HG02798 (cell line): Measurements from ENCODE around the gene FAM163A.
A peak's percentile ranks its signal among the peaks of the same experiment; 100 is the strongest.
"Not testable (repeated sequence)": the region's sequence is repeated elsewhere in the genome, so short reads cannot be mapped to it uniquely, and the experiment has no call there.

ENCODE experiments used
- ATAC-seq: cut with Tn5 transposase; IDR thresholded peaks from one replicate; pipeline ENCODE4 v1.9.1; 2021; ENCODE audit warnings: mild to moderate bottlenecking; ENCODE audit not compliant: unreplicated experiment, poor library complexity

Gene FAM163A

DNA sequence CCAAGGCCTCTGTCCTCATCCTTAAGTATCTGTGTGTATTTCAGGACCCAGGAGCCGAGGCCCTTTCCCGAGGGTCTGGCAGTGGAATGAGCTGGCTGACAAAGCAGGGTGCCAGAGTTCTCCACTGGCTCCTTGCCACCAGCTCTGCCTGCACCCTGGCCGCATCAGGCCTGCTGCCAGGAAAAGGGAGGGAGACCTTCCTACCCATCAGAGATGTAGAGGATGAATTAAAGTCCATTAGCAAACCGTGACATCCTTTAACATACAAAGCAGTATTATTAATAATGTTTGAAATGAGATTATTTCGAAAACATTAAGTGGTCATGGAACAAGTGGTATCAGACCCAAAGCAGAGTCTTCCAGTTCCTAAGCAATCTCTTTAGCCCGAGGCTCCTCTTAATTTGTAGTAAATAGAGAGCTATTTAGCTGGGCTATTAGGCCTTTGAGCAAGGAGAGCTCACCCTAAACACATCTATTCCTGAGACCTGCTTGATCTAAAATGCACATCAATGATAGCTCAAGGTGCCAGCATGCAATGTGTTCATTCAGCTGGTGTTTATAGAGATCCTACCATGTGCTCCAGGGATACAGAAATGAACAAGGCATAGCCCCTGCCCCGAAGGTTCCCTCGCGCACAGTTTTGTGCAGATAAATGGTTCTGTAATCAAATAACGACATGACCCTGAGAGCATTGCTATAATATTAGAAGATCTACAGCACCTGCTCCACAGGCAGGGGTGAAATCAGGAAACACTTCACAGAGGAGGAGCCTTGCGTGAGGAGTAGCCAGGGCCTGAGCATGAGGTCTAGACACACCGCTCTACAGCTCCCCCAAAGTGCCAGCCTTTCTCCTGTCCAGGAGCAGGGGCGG is 44.0 kb downstream of the FAM163A start:
- no peak for ATAC-seq

DNA sequence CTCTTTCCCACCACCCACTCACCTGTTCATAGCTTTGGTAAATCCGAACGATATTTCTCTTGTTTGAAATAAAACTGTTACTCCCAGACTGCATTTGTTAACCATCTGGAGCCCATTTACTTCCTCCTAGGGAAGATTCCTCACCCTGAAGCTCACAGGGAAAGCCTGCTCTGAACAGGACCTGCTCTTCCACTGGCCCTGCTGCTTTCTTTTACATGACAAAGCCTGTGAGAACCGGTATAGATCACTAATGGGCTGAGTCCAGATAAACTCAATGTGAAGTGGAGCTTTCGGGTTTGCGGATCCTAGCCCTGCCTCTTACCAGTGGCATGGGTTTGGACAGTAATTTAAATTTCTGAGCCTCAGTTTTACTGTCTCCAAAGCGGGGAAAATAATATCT is 45.2 kb downstream of the FAM163A start:
- ATAC-seq, result no peak

DNA sequence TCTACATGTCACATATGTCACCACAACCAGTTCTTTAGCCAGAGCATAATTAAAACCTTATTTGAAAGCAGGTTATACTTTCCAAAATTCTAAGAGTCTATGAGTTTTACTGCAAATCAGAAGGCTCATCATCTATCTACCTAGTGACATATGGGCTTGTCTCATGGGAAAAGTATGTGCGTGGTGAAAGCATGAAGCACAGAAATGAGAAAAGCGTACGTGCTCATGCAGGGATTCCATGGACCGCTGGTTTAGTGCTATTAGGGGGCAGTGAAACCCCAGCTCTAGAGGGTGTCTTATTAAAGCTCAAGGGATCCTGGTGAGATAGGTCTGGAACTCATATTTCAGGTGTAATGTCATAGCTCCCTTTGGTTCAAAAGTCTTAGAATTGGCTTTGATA is 50.2 kb downstream of the FAM163A start:
- ATAC-seq, result no peak

DNA sequence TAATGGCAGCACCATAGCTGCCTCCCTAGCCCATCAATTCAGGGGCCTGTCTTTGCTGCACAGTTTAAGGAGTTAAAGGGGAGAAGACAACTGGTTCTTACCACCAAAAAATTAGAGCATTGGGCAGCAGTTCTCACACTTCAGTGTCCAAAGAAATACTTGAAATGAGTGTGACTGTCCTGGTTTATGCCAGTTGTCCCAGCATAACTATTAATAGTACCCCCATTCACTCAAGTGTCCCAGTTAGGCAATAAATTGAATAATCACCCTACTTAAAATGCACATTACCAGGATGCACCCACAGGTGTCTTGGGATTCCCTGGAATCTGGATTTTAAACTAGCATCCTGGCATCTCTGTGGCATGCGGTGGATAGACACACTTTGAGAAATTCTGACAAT is 51.1 kb downstream of the FAM163A start:
- ATAC-seq, result no peak

DNA sequence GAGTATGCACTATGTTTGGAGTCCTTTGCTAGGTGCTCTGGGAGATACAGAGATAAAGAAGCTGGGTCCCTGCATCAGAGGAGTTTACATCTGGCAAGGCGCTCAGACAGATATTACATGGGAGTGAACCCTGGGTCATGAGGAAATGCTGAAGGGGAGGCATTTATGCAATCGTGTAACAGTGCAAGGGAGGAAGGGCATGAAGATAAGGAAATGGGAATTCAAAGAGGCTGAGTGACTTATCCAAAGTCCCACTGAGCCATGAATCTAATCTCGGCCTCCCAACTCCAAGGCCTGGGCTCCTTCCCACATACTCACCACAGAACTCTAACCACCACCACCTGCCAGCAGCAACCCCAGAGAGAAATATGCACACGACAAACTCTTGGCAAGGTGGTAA is 51.6 kb downstream of the FAM163A start:
- ATAC-seq, result no peak

DNA sequence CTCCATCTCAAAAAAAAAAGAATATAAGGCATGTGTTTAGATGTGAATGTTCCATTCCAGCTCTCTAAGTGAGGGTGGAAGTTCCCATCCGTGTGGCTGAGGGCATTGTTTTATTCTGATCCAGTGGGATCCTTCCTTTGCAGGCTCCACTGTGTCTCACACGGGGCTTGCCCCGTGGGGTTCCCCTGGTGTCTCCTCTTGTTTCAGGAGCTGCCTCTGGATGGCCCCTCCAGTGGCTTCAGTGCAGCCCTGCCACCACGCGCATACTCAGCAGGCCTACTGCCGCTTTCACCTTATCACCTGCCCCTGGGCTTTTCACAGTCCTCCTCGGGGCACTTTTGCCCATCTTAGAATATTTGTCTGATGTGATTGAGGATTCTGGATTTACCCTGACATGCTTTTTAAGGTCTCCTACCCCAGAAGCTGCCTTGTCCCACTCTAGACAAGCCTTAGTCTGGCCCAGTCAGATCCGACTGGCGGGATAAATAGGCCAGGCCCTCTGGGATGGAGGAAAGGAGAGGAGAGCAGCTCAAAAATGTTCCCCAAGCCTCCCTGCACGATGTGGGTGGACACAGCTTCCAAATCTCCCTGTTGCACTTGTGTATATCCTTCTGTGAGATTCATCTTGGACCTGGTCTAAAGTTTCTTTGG is 55.2 kb downstream of the FAM163A start:
- no peak for ATAC-seq

DNA sequence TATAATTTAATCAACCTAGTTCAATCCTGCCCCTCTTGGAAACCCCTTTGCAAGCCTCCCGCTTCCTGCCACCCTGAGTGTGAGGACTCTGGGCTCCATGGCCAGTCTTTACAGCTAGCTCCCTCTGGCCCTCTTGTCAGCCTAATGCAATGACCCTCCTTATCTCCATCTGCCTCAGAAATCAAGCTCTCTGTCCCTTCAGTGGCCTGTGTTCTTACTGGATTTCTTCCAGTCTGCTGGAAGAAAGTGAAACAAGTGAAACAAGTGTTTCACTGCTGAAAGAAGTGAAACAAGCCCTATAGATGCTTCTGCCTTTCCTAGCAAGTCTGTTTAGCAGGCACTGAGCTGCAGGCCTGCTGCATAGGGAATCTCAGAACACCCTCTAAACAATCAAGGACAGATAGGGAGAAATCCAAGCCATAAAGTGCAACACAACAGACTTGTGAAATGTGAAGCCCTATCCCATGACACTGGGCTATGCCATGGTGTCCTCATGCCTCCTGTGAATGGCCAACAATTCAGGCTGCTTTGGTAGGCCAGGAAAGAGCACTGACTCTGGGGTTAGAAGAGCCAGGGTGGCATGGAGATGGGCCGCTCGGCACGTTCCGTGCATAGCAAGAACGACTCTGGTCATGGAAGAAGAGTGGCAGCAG is 55.9 kb downstream of the FAM163A start:
- ATAC-seq, result no peak

DNA sequence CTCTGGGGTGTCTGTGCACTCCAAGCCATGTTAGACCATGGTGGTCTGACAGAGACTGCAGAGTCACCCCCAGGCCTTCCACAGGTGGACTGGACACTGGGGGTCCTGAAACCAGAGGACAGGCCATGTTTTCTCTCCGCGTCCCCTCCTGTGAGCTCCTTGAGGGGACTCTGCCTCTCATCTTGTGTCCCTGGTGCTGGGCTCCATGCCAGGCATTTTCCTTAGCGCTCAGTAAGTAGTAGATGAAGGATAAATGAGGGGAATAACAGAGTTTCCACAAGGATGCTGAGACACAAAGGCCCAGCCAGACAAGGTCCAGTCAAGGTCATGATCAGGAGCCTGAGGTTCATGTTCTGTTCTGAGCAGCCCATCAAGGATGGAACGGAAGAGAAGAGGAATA is 57.4 kb downstream of the FAM163A start:
- no peak for ATAC-seq

DNA sequence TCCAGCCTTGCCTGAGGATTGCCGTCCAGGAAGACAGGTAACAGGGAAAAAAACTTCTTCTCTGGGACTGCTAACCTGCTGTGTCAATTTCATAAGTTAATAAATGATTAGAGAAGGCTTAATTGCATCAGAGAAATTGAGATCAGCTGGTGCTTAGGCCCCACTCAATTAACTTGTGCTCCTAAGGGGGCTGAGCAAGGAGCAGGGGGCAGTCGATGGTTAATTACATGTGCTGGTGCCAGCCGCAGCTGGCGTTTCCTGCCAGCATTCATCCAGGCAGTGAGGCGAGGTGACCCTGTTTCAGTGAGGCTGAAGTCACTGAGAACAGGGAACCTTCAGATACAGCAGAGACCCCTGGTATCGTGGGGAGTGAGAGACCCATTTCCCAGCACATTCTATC is 60.0 kb downstream of the FAM163A start:
- no peak for ATAC-seq

DNA sequence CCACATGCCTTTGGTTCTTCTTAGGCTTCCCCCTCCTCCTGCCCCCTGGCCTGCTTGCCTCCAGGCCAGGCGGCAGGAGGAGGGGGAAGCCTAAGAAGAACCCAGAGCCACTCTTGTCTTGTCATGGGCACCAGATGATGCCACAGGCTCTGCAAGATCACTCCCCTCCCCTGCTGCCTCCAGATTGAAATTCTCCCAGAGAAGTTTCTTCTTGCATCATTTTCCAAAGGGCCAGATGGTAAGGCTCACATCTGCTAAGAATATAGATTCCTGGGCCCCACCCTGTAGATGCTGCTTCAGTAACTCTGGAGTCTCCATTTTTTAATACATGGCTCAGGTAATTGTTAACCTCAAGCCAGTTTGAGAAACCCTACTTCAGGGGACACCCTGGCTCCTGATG is 60.8 kb downstream of the FAM163A start:
- ATAC-seq, result no peak

DNA sequence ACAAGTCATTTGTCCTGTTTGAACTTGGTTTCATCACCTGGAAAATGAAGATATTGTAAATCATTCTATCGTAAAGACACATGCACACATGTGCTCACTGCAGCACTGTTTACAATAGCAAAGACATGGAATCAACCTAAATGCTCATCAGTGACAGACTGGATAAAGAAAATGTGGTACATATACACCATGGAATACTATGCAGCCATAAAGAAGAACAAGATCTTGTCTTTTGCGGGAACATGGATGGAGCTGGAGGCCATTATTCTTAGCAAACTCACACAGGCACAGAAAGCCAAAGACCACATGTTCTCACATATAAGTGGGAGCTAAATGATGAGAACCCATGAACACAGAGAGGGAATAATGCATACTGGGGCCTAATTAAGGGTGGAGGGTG is 61.3 kb downstream of the FAM163A start:
- ATAC-seq, result not testable (repeated sequence)

DNA sequence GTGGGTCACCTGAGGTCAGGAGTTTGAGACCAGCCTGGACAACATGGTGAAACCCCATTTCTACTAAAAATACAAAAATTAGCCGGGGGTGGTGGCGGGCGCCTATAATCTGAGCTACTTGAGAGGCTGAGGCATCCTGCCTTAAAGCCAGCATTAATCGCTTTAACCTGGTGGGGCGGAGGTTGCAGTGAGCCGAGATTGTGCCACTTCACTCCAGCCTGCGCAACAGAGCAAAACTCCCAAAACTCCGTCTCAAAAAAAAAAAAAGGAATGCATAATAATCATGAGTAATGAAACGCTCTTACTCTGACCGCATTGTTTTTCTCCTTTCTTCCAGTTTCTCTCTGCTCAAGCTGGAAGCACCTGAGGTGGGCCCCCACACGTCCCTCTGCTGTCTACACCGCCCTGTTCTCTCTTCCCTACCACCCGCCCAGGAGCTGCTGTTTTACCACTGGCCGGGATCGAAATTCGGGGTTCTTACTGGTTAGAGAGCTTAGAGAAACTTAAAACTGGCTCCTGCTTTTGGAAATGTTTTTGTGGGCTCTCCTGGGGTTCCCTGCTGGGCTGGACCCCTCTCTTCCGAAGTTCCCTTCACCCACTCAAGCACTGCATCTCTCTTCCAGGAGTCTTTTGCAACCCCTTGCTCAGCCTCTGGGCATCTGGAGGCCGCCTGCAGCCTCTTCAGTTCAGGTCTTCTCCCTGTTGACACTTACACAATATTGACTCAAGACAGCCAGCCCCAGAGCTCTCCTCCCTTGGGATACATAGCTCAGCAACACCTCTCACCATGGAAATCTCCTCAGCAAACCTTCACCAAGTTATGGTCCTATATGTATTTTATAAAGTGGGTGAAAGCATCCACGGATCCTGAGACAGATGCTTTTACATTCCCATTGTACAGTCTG is 62.5 kb downstream of the FAM163A start:
- no peak for ATAC-seq

DNA sequence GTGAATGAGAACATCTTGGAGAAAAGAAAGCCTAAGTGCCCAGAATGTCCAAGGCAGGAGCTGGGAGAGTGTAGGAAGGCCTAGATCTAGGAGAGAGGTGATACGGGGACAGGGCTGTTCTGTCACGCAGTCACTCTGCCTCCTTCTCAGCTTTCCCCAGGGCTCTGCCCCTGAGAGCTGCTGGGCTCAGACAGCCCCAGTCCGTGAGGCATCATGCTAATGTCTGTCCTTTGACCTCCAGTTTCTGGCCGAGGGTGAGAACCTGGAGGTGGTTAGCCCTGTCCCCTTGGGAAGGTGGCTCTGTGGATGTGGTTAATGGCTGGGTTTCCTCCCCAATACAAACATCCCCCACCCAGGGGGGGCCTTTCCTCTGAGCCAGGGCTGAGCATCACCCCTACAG is 63.2 kb downstream of the FAM163A start:
- no peak for ATAC-seq

DNA sequence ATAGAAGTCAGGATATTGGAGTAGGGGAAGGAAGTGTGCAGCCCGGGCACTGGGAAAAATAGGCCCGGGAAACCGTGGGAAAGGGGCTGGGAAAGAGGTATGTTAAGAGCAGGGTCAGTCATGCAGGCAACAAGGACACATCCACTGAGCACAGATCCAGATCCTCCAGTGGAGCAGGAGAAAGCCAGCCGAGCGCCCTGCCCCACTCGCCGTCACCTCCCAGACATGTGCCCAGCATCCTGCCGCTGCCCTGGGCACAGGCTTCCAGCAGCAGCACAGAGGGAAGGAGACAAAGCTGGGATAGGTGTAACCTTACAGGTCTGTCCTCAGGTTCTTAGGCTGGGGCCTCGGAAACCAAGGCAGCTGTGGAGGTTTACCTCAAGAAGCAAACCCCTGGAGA is 64.2 kb downstream of the FAM163A start:
- ATAC-seq, result no peak

DNA sequence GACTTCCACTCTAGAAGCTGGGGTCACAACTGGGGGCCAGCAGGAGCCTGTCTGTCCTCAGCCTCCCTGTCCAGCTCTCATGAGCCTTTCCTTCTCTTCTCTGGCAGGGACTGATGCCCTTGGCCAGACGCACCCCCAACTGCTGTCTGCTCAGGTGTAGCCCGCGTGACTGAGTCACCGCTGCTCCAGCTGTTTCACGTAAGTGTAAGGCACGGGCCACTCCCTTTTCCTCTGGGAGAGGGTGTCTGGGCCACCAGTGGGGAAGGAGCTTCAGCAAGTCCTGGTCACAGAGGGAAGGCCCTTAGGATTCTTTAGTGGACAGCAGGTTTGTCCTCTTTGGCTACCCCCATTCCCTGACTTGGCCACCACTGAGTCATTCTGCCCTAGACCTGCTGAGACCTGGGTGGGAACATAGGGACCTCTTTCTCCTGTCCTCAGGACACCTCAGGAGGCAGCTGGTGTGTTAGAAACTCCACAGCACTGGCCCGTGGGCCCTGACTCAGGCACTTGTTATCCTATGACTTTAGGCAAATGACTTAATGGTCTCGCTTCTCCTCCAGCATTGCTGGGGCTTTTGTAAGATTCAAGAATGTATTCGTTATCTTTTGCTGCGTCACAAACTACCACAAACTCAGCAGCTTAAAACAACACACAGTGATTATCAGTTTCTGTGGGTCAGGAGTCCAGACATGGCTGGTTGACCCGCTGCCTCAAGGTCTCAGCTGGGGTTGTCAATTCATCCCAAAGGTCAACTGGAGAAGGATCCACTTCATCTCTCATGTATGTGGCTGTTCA is 64.8 kb downstream of the FAM163A start:
- ATAC-seq, result no peak

DNA sequence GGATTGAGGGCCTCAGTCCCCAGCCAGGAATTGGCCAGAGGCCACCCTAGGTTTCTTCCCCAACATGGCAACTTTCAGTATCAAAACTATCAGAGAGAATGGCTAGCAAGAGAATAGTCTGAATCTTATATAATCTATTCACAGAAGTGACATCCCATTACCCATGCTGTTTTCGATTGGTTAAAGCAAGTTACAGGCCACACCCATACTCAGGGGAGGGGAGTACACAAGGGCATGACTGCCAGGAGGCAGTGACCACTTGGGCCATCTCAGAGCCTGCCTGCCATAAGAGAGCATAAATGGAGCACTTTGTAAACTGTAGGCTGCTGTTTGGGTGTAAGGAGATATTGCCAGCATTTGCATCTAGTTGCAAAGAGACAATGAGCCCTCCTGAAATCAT is 65.4 kb downstream of the FAM163A start:
- no peak for ATAC-seq

DNA sequence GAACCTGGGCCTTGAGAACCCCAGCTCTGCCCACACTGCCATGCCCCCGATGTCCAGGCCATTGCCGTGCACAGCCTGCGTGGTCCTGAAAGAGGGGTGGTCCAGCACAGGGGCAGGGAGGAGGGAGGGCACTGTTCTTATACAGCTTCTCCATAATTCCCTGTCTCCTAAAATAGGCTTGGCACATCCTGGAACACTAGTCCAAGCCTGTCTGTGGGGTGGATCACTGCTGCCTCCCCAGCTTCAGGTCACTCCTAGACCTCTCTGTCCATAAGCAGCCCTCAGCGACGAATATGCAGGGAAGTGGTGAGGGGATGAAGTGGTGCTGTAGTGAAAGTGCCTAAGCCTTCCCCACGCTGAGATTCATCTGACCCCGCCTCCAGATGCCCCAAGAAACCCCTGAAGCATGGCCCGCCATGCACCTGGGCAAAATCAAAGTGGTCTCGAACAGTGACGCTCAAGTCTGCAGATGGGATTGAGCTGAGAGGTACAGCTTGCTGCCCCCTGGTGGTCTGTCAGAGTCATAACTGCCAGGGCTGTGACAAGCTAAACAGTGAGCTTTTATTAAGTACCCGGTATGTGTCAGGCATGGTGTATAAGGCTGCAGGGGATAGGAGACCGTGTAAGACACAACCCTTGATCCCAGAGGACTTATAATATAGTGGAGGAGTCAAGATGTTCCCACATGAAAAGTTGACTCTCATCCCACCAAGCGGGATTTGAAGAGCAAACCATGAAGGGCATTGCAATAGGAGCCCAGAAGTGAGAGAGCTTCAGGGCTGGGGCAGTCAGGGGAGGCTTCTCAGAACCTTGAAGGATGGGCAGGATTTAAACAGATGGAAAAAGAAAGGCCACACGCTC is 66.6 kb downstream of the FAM163A start:
- peak; percentile 62 for ATAC-seq

DNA sequence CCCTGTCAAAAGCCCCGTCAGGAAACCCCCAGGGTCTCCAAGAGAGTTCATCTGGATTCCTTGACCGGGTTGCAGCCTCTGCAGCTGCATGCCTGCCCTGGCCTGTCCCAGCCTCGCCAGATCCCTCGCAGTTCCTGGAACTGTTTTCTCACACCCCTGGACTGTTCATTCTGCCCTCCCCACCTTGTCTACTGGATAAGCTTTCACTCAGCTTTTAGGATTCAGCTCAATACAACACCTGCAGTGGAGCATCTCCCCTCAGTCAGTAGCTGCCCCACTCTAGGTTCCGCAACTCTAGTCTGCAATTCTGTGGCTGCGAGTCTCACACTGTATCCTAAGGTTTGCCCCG is 67.2 kb downstream of the FAM163A start:
- no peak for ATAC-seq
